ENCODE data around the gene SEM1.
"Not testable (repeated sequence)": the region's sequence is repeated elsewhere in the genome, so short reads cannot be mapped to it uniquely, and the experiment has no call there.

DNA sequence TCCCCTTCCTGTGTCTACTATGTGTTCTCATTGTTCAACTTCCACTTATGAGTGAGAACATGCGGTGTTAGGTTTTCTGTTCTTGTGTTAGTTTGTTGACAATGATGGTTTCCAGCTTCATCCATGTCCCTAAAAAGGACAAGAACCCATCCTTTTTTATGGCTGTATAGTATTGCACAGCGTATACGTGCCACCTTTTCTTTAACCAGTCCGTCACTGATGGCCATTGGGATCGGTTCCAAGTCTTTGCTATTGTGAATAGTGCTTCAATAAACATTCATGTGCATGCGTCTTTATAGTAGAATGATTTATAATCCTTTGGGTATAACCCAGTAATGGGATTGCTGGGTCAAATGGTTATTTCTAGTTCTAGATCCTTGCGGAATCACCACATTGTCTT lies 11.2 kb downstream of the SEM1 start:
- not testable (repeated sequence) for TF ChIP-seq POLR2A (IDR thresholded peaks at IDR 0.05; ENCODE audit: low read depth, low read length); POLR2AphosphoS5 (IDR thresholded peaks at IDR 0.05; ENCODE audit: low read depth, low read length); POU2F2 (IDR thresholded peaks at IDR 0.05; ENCODE audit: low read depth, low read length); TAF1 (IDR thresholded peaks at IDR 0.05; ENCODE audit: low read depth, low read length); PAX5 (IDR thresholded peaks at IDR 0.05; ENCODE audit: insufficient read depth, low read length, severe bottlenecking)
